Measurements from ENCODE around the gene NT5DC1. TPM values are rescaled to one million over a fixed set of nuclear protein-coding genes. Genes with fewer than 3 reads are reported as not detected.

Gene NT5DC1
- total RNA-seq, 1 donor from 2014 or later = 46.0 TPM

GRCh38 chr6:116239856-116240255 is 139.2 kb downstream of the NT5DC1 start:
- no peak overlapping the region for H3K27ac ChIP-seq
- peaks cover 33% of the 10 kb centered on the region for H3K36me3 ChIP-seq
- TF ChIP-seq, protein P1, sequence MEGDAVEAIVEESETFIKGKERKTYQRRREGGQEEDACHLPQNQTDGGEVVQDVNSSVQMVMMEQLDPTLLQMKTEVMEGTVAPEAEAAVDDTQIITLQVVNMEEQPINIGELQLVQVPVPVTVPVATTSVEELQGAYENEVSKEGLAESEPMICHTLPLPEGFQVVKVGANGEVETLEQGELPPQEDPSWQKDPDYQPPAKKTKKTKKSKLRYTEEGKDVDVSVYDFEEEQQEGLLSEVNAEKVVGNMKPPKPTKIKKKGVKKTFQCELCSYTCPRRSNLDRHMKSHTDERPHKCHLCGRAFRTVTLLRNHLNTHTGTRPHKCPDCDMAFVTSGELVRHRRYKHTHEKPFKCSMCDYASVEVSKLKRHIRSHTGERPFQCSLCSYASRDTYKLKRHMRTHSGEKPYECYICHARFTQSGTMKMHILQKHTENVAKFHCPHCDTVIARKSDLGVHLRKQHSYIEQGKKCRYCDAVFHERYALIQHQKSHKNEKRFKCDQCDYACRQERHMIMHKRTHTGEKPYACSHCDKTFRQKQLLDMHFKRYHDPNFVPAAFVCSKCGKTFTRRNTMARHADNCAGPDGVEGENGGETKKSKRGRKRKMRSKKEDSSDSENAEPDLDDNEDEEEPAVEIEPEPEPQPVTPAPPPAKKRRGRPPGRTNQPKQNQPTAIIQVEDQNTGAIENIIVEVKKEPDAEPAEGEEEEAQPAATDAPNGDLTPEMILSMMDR (IDR thresholded peaks at IDR 0.05) = no peak
- H3K4me1 ChIP-seq = no peaks in the 10 kb centered on the region
- intact Hi-C loops (cut with DNase I) = no loop called here
- no peak overlapping the region for H3K4me3 ChIP-seq
- H3K9me3 ChIP-seq = no peaks in the 10 kb centered on the region
- no peak for DNase-seq
- no peaks in the 10 kb centered on the region for H3K27me3 ChIP-seq (ENCODE audit: low read depth)
- ATAC-seq = no peak

DNA sequence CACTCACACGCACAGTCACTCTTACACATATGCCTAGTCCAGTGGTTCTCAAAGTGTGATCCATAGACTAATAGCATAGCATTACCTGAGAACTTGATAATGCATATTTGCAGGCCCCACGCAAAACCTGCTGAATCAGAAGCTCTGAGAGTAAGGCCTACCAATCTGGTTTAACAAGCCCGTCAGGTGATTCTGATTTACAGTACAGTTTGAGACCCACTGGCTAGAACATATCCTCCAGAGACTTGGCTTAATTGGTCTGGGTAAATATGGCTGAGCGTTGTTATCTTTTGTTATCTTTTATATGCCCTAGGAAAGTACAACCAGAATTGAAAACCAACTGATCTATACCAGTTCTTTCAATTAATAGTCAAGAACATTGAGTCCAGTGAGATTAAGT is 143.6 kb downstream of the NT5DC1 start:
- Histone ChIP-seq H3K9me3 (no peaks in the 10 kb centered on the region), H3K36me3 (peaks cover 11% of the 10 kb centered on the region), H3K27ac (no peak overlapping the region), H3K4me3 (no peak overlapping the region), H3K27me3 (ENCODE audit: low read depth) (no peaks in the 10 kb centered on the region), H3K4me1 (peaks cover 5% of the 10 kb centered on the region)
- ATAC-seq (no peak), DNase-seq (no peak)
- intact Hi-C loops (cut with DNase I) = no loop called here
- TF ChIP-seq, protein P1 (IDR thresholded peaks at IDR 0.05) = no peak

DNA sequence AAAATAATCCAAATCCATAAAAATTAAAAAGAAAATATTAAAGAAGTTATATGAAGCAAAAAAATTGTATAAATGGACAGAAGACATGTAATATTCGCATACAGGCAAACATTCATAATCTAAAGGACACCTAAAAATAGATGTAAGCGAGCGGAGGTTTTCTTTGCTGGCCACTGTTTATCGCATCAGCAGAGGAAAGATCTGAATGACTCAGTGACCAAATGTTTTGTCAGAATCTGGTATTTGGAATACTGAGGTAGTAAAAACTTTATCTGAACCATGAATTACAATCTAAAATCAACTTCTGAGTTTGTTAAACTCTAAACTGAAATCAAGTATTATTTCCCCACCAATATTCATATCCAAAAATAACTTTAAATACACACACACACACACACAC is 145.4 kb downstream of the NT5DC1 start:
- intact Hi-C loops (cut with DNase I) = no loop called here
- Histone ChIP-seq H3K36me3 (peaks cover 7% of the 10 kb centered on the region), H3K27ac (no peak overlapping the region), H3K4me1 (peaks cover 23% of the 10 kb centered on the region), H3K27me3 (ENCODE audit: low read depth) (no peaks in the 10 kb centered on the region), H3K4me3 (no peak overlapping the region), H3K9me3 (no peaks in the 10 kb centered on the region)
- TF ChIP-seq, protein P1 (IDR thresholded peaks at IDR 0.05) = no peak
- ATAC-seq (no peak), DNase-seq (no peak)

DNA sequence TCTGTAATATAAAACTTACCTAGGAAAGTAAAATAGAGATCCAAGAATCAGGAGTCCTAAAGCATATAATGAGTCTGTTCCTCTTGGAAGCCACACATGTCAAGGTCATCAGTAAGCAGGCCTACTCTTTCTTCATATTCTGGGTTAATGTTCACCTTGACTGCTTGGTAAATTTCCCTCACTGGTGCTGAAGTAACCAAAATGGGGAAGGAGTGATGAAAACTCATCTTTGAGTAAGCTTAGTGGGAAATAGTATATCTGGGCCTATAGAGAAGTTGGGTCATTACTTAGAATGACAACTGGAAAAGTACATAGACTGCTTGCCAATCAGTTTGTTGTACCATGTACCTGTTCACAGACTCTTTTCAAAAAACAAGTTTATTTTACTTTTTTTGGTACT is 146.6 kb downstream of the NT5DC1 start:
- ATAC-seq (no peak), DNase-seq (no peak)
- Histone ChIP-seq H3K27ac (no peak overlapping the region), H3K9me3 (no peaks in the 10 kb centered on the region), H3K4me3 (no peak overlapping the region), H3K36me3 (peaks cover 7% of the 10 kb centered on the region), H3K4me1 (peaks cover 34% of the 10 kb centered on the region), H3K27me3 (ENCODE audit: low read depth) (no peaks in the 10 kb centered on the region)
- TF ChIP-seq, protein P1 (IDR thresholded peaks at IDR 0.05) = no peak
- intact Hi-C loops (cut with DNase I) = no loop called here

DNA sequence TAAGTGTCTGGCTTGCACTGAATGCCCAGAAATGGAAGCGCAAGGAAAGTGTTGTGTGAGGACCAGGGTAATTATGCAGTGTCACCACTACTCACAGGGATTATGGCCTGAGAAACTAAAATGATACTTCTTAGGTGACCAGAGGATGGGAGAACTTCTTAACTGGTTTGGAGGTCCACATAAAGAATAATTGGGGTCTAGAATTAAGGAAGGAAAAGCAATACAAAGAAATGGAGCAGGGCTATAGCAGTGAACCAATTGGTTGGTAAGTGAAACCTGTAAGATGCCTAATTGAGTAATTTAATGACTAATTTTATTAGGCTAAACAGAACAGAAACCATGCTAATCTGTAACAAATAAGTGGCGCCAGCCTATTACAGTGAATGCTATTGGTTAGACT is 147.9 kb downstream of the NT5DC1 start:
- no peak overlapping the region for H3K27ac ChIP-seq
- H3K9me3 ChIP-seq = no peaks in the 10 kb centered on the region
- DNase-seq = no peak
- TF ChIP-seq, protein P1 (IDR thresholded peaks at IDR 0.05) = no peak
- no peak overlapping the region for H3K4me3 ChIP-seq
- no peak for ATAC-seq
- no peaks in the 10 kb centered on the region for H3K27me3 ChIP-seq (ENCODE audit: low read depth)
- intact Hi-C loops (cut with DNase I) = no loop called here
- H3K36me3 ChIP-seq = peaks cover 7% of the 10 kb centered on the region
- H3K4me1 ChIP-seq = peaks cover 43% of the 10 kb centered on the region

All from lower lobe of right lung (tissue), 2 donors.